ENCODE results near the gene SCYGR2. TPM values are rescaled to one million over a fixed set of nuclear protein-coding genes. Genes with fewer than 3 reads are reported as not detected.

Gene SCYGR2
- total RNA-seq, 1 experiment from 2014 or later: not detected

GRCh38 chr2:227597036-227597435 lies 1.7 kb upstream of the SCYGR2 start:
- no peaks in the 10 kb centered on the region for H3K27me3 ChIP-seq
- no peaks in the 10 kb centered on the region for H3K4me1 ChIP-seq
- DNase-seq: no peak
- H3K4me3 ChIP-seq: no peak overlapping the region
- H3K36me3 ChIP-seq: no peaks in the 10 kb centered on the region
- no peaks in the 10 kb centered on the region for H3K9me3 ChIP-seq (replicated peaks)
- no peak overlapping the region for H3K27ac ChIP-seq

- no peak for DNase-seq
Observed at GRCh38 chr2:227597998-227598397, 695 bp upstream of the SCYGR2 start.

DNA sequence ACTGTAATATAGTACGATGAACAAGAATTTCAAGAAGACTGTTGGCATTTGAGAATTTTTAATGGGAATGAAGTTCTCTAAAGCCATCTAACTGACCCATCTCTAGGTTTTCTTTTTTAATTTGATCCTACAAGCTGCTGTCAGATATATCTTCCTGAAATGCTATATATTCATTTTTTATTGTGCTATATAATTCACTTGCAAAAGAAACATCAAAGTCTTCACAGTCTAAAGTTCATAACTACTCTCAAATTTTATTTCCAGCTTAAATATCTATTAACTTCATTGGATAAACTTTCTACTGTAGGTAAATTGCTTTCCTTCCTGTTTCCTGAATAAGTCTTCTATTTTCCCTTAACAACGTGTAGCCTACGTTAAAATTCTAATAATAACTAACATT lies 3.7 kb downstream of the SCYGR2 start:
- no peak overlapping the region for H3K4me3 ChIP-seq
- no peaks in the 10 kb centered on the region for H3K4me1 ChIP-seq

More at GRCh38 chr2:227597998-227598397, 695 bp upstream of the SCYGR2 start:
- Histone ChIP-seq H3K4me1 (no peaks in the 10 kb centered on the region), H3K27me3 (no peaks in the 10 kb centered on the region), H3K36me3 (no peaks in the 10 kb centered on the region), H3K27ac (no peak overlapping the region), H3K9me3 (replicated peaks) (no peaks in the 10 kb centered on the region), H3K4me3 (no peak overlapping the region)

DNA sequence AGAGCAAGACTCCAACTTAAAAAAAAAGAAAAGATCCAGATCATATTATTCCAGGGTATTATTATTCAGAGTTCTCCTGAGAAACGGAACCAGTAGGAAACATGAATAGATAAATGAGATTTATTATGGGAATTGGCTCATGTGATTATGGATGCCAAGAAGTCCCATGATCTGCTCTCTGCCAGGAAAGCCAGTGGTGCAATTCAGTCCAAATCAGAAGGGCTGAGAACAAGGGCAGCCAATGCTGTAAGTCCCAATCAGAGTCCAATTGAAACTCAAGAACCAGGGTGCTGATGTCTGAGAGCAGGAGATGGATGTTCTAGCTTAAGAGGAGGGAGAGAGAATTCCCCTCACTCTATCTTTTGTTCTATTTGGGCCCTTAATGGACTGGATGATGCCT lies 7.8 kb downstream of the SCYGR2 start:
- Histone ChIP-seq H3K9me3 (replicated peaks) (no peaks in the 10 kb centered on the region), H3K4me3 (no peak overlapping the region), H3K36me3 (no peaks in the 10 kb centered on the region), H3K27me3 (no peaks in the 10 kb centered on the region), H3K4me1 (no peaks in the 10 kb centered on the region), H3K27ac (no peak overlapping the region)
- no peak for DNase-seq

More for the DNA sequence above, 3.7 kb downstream of the SCYGR2 start:
- Histone ChIP-seq H3K27ac (no peak overlapping the region), H3K27me3 (no peaks in the 10 kb centered on the region), H3K36me3 (no peaks in the 10 kb centered on the region), H3K9me3 (replicated peaks) (no peaks in the 10 kb centered on the region)
- no peak for DNase-seq

DNA sequence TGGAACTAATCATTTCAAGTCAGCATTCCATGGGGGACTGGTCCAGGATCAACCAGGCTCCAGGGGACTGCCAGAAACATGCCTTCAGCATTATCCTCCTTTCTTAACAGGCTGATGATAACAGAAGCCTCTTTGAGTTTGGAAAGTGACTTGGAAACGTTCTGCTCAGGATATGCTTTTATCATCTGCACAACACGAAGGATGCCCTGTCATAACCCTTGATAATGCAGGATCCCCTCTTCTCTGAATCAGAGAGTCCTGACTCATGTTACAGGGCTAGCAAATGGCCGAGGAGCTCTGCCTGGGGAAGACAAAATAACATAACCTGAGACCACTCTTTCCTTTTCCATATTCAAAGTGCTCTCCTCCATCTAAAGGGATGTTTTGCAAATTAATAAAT lies 9.2 kb downstream of the SCYGR2 start:
- Histone ChIP-seq H3K27me3 (no peaks in the 10 kb centered on the region), H3K4me3 (no peak overlapping the region), H3K27ac (no peak overlapping the region), H3K36me3 (no peaks in the 10 kb centered on the region), H3K9me3 (replicated peaks) (no peaks in the 10 kb centered on the region), H3K4me1 (no peaks in the 10 kb centered on the region)
- DNase-seq: no peak

- Histone ChIP-seq H3K9me3 (replicated peaks) (no peaks in the 10 kb centered on the region), H3K4me1 (no peaks in the 10 kb centered on the region), H3K4me3 (no peak overlapping the region), H3K27ac (no peak overlapping the region), H3K36me3 (no peaks in the 10 kb centered on the region), H3K27me3 (no peaks in the 10 kb centered on the region)
- DNase-seq: no peak
Observed at GRCh38 chr2:227608561-227609338, 10.1 kb downstream of the SCYGR2 start.

GRCh38 chr2:227610123-227610522 lies 11.4 kb downstream of the SCYGR2 start:
- Histone ChIP-seq H3K27ac (no peak overlapping the region), H3K4me1 (no peaks in the 10 kb centered on the region), H3K36me3 (no peaks in the 10 kb centered on the region), H3K4me3 (no peak overlapping the region), H3K27me3 (no peaks in the 10 kb centered on the region), H3K9me3 (replicated peaks) (no peaks in the 10 kb centered on the region)
- DNase-seq: no peak

- H3K27ac ChIP-seq: no peak overlapping the region
- H3K4me1 ChIP-seq: no peaks in the 10 kb centered on the region
- H3K4me3 ChIP-seq: no peak overlapping the region
- DNase-seq: no peak
- no peaks in the 10 kb centered on the region for H3K9me3 ChIP-seq (replicated peaks)
- H3K27me3 ChIP-seq: peaks cover 8% of the 10 kb centered on the region; the same call in 1 of the 2 replicates
- no peaks in the 10 kb centered on the region for H3K36me3 ChIP-seq
Observed at GRCh38 chr2:227612546-227613271, 14.0 kb downstream of the SCYGR2 start.

GRCh38 chr2:227613272-227613660 lies 14.6 kb downstream of the SCYGR2 start:
- Histone ChIP-seq H3K27ac (no peak overlapping the region), H3K27me3 (peaks cover 8% of the 10 kb centered on the region; the same call in 1 of the 2 replicates), H3K36me3 (no peaks in the 10 kb centered on the region), H3K4me1 (no peaks in the 10 kb centered on the region), H3K4me3 (no peak overlapping the region), H3K9me3 (replicated peaks) (no peaks in the 10 kb centered on the region)
- DNase-seq: no peak

DNA sequence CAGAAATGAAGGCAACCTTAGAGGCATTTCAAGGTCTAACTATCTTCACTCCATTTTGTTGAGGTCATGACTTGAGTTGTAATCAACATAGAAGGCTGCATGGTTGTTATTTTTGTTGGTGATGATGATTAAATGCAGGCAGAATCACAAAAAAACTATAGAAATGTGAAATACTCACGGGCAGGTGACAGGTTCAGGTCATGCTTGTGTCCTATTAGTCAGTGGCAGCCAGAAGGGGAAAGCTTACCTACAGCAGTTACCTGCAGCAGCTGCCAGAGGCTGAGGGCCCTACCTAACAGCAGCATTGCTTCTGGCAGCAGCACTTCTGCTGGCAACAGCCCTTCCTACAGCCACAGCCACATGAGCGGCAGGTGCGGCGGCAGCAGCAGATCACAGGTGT lies 15.6 kb downstream of the SCYGR2 start:
- H3K9me3 ChIP-seq (replicated peaks): no peaks in the 10 kb centered on the region
- no peaks in the 10 kb centered on the region for H3K4me1 ChIP-seq
- no peak overlapping the region for H3K27ac ChIP-seq
- no peak for DNase-seq
- H3K27me3 ChIP-seq: peaks cover 8% of the 10 kb centered on the region; the same call in 1 of the 2 replicates
- H3K4me3 ChIP-seq: no peak overlapping the region
- no peaks in the 10 kb centered on the region for H3K36me3 ChIP-seq

DNA sequence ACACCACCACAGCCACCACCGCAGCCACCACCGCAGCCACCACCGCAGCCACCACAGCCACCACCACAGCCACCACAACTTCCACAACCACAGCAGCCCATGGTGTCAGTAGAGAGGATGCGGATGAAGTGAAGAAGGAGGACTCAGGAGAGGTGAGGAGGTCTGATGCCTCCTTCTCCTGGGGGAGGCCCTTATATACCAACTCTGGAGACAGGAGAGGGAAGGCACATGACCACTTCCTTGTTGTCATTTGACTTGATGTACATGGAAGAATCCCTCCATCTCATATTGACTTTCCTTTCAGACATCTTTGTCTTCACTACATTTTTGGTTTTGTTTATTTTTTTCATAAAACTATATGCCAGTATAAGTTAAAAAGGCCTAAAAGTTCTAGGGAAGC lies 16.0 kb downstream of the SCYGR2 start, which contains the start of gene SCYGR3:
SCYGR3 (minus strand) TSS at position 101 of the 400 bp plus-strand sequence; CDS start at position 101, 0 bp downstream.
- no peak within 1 kb of the TSS for H3K4me3 ChIP-seq
- H3K27ac ChIP-seq: no peak within 1 kb of the TSS
- peaks cover 8% of the 10 kb centered on the region; the same call in 1 of the 2 replicates for H3K27me3 ChIP-seq
- H3K9me3 ChIP-seq (replicated peaks): no peaks in the 10 kb centered on the region
- DNase-seq: no peak
- H3K4me1 ChIP-seq: no peaks in the 10 kb centered on the region
- no peaks in the 10 kb centered on the region for H3K36me3 ChIP-seq

DNA sequence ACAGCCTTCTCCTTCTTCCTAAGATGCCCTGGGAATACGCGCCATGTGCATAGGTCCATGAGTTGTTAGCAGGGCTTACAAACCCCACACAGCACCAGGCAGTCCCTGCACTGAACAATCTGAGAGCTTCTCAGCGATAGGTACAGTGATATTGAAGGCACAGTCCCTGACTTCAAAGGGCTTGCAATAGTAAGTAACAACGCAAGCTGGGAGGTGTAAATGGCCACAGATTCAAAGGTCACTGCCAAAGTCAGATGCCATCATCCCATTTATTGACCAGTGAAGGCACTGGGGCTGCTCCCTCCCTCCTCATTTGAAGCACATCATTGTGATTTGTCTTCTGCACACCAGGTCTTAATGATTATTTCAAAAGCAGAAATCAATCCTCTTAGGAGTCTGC lies 16.5 kb downstream of the SCYGR2 start:
- Histone ChIP-seq H3K36me3 (no peaks in the 10 kb centered on the region), H3K27me3 (peaks cover 8% of the 10 kb centered on the region; the same call in 1 of the 2 replicates)
- no peak for DNase-seq

DNA sequence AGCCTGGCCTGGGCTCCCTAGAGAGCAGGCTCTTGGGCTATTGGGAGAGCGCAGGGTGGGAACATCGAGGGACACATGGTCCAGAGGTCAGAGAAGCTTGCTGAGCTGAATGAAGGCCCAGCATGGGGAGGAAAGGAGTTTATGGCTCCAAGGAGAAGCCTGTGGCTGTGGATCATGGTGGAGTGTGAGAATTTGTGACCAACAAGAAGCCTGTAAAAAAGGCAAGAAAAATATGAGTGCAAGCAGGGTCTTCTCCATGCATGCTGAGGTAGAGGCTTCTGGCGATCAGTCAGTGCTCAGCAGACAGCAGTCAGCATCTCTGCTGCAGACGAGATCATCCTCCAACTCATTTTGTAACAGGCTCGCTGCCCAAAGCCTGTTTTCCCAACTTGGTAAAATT lies 17.2 kb downstream of the SCYGR2 start:
- no peak overlapping the region for H3K27ac ChIP-seq
- H3K4me1 ChIP-seq: no peaks in the 10 kb centered on the region
- no peak for DNase-seq
- no peak overlapping the region for H3K4me3 ChIP-seq
- no peaks in the 10 kb centered on the region for H3K9me3 ChIP-seq (replicated peaks)
- peaks cover 8% of the 10 kb centered on the region; the same call in 1 of the 2 replicates for H3K27me3 ChIP-seq
- no peaks in the 10 kb centered on the region for H3K36me3 ChIP-seq

More for the DNA sequence above, 16.5 kb downstream of the SCYGR2 start:
- H3K9me3 ChIP-seq (replicated peaks): no peaks in the 10 kb centered on the region
- no peak overlapping the region for H3K27ac ChIP-seq
- H3K4me1 ChIP-seq: no peaks in the 10 kb centered on the region
- H3K4me3 ChIP-seq: no peak overlapping the region

GRCh38 chr2:227616631-227617030 lies 17.9 kb downstream of the SCYGR2 start:
- no peaks in the 10 kb centered on the region for H3K4me1 ChIP-seq
- H3K36me3 ChIP-seq: no peaks in the 10 kb centered on the region
- peaks cover 11% of the 10 kb centered on the region; the same call in 1 of the 2 replicates for H3K27me3 ChIP-seq
- no peak overlapping the region for H3K4me3 ChIP-seq
- H3K27ac ChIP-seq: no peak overlapping the region
- no peaks in the 10 kb centered on the region for H3K9me3 ChIP-seq (replicated peaks)
- DNase-seq: no peak

Measured in SJCRH30 (cell line).